Sciatic nerve (tissue), 2 donors: Measurements from ENCODE around the gene BCO2. TPM values are rescaled to one million over a fixed set of nuclear protein-coding genes. Genes with fewer than 3 reads are reported as not detected.
"Not testable (repeated sequence)": the region's sequence is repeated elsewhere in the genome, so short reads cannot be mapped to it uniquely, and the experiment has no call there.

Experiments
- ATAC-seq: fragments of 200-7000 bp; cut with Tn5 transposase; one replicate; pipeline ENCODE4 v1.9.1; 2020; ENCODE audit warnings: mild to moderate bottlenecking, moderate library complexity
- DNase-seq: peaks from one replicate; pipeline ENCODE4 v3.0.0-alpha.2; 2020; ENCODE audit warnings: low spot score
- intact Hi-C: fragments of 100-400 bp; cut with DNase I; formaldehyde crosslinking; loops from one replicate; pipeline ENCODE4 v1.14.2; 2022
- total RNA-seq: library from RNA; stranded (reverse); fragmentation: NEBNext Ultra II Directional; extraction: Animal tissue kit (Norgen Biotek cat#: 25700); gene quantifications from one replicate; pipeline ENCODE4 v1.2.1, GENCODE V29; 2021
- donor health status: DM: no; HTN: no; CAD: no.
- donor health status: DM: no; HTN: no; CAD: no.

Gene BCO2, protein sequence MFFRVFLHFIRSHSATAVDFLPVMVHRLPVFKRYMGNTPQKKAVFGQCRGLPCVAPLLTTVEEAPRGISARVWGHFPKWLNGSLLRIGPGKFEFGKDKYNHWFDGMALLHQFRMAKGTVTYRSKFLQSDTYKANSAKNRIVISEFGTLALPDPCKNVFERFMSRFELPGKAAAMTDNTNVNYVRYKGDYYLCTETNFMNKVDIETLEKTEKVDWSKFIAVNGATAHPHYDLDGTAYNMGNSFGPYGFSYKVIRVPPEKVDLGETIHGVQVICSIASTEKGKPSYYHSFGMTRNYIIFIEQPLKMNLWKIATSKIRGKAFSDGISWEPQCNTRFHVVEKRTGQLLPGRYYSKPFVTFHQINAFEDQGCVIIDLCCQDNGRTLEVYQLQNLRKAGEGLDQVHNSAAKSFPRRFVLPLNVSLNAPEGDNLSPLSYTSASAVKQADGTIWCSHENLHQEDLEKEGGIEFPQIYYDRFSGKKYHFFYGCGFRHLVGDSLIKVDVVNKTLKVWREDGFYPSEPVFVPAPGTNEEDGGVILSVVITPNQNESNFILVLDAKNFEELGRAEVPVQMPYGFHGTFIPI
- total RNA-seq: 15.6 TPM

DNA sequence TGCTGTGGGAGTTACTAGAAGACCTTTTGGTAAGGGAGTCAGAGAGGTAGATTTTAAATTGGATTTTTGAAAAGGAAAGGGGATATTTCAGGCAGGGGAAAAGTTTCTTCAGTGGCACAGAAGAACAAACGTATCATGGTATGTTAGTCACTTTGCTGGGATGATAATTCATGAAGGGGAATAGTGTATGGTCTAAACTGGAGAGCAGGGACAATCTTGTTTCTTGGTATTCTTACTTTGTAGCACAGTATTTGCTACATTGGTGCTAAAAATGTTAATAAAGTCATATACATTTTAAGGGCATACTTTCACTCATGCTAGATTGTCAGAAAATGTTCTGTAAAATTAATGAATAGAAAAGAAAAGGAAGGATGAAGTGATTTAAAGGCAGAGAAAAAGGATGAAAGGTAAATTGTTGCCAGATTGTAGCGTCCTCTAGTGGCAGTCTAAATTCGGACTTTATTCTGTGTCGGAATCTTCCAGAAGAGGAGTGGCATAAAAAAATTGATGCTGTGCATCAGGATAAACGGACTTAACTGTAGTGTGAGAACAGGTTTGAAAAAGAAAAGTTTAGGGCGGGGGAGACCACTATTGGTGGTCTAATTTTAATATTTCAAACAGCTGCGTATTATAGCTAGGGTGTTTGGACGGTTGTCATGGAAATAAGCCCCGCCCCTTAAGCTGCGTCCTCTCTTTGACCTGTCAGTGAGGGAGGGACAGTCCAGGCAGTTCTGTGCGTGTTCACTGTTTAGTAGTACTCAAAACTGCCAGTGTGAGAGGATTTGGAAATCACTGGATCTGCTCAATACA is at the start of gene BCO2:
BCO2 (plus strand) TSS at position 724 of the 810 bp plus-strand sequence. CDS start 90 bp downstream, outside the sequence.
- DNase-seq (peak; percentile 93), ATAC-seq (peak; percentile 99)
- intact Hi-C loops: no loop called here

DNA sequence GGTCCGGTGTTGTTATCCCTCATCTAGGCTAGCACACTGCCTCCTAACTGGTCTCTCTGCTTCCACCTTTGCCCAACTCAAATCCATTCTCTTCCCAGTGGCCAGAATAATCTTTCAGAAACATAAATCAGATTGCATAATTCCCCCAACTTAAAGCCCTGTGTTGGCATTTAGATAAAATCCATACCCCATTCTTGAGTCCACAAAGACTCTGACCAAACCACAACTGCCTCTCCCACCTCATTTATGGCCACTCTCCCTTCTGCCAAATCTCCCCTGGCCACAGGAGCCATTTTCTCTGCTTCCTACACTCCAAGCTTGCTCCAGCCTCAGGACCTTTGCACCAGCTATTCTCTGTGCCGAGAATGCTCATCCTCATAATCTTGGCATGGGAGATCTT is 48.3 kb upstream of the BCO2 start:
- DNase-seq (no peak), ATAC-seq (no peak)
- intact Hi-C loops: no loop called here

DNA sequence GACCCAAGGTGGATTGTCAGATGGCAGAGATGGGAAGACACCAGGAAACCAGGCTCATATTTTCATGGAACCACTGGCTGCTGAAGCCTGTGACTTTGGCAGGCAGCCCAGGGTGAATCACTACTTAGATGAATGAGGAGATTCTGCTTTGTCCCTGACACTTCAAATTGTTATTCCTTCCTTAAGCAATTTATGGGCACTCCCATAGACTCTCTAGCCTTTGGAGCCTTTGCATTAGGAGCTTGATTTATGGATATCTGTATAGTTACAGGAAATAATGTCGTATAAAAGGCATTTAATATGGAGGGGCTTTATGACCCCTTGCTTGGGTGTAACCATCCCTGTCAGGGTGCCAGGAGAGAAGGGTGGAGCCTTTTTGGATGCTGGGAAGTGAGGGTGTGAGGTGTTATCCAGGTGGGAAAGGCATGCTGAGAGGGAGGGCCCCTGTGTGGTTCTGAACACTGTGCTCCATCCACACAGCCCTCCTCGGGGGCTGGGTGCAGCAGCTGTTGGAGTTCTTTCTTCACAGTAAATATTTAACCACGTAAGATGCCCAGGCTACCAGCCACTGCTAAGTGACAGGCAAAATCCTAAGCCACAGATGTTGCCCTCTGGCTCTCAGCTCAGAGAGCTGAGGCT is 46.7 kb upstream of the BCO2 start:
- ATAC-seq: no peak

DNA sequence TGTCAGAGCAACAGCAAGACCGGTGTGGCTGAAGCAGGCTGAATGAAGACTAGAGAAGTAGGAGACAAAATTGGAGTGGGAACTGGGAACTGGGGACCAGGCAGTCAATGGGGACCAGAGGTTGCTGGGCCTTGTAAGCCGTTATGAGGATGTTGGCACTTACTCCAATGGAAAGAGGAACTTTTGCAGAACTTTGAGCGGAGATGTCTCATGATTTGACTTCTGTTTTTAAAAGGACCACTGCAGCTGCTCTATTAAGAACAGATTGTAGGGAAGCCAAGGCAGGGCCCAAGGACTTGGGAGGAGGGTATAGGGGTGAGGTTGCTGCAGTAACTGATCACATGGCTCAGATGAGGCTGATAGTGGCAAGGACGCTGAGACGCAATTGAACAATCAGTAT is 45.7 kb upstream of the BCO2 start:
- ATAC-seq: peak; percentile 76
- intact Hi-C loops: no loop called here
- no peak for DNase-seq

More for the DNA sequence above, 46.7 kb upstream of the BCO2 start:
- peak; percentile 66 for DNase-seq
- intact Hi-C loops: no loop called here

DNA sequence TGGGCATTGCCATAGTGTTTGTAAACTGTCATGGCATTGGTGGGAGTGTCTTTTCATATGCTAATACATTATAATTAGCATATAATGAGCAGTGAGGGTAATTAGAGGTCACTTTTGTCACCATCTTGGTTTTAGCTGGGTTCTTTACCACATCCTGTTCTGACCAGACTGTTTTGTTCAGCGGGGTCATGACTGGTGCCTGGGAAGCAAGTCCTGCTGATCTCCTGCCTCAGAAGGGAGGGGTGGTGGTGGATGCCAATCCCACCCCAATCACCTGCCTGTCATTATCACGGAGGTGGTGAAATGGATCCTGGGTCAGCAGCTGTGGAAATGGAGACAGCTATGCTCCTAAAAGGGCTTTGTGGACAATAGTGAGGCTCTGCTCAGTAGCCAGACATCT is 42.6 kb upstream of the BCO2 start:
- ATAC-seq (no peak), DNase-seq (no peak)
- intact Hi-C loops: no loop called here

DNA sequence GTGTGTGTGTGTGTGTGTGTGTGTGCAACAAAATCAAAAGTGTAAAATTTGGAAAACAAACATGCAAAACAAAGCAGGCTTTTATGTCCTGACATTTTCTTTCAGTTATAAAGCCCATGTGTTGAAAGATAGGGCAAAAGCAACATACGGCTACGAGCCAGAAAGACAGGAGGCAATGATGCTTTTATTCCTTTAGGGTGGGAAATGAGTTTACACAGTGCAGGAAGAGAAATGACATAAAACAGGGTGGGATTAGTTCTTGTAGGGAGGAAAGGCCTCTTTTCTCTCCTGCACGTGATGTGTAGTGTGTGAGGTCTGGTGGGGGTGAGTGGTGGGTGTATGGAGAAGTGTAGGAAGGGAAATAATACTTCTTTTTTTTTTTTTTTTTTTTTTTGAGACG is 40.8 kb upstream of the BCO2 start:
- ATAC-seq (no peak), DNase-seq (no peak)
- intact Hi-C loops: no loop called here

DNA sequence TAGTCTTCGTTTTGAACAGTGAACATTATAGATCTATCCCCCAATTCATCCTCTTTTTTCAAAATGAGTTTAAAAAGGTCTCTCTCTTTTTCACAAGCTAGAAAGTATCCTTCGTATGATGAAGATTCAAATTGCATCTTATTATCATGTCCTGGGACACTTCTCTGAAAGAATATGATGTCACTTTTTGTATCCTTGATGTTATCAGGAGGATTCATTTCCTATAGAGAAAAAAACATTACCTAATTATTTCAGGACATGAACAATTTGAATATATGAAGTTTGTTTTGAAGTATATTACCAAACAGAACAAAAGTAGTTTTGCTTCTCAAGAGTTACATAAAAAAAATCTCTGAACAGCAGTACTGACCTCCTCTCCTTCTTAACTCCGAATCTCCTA is 31.7 kb upstream of the BCO2 start:
- no peak for ATAC-seq
- no peak for DNase-seq
- intact Hi-C loops: no loop called here

DNA sequence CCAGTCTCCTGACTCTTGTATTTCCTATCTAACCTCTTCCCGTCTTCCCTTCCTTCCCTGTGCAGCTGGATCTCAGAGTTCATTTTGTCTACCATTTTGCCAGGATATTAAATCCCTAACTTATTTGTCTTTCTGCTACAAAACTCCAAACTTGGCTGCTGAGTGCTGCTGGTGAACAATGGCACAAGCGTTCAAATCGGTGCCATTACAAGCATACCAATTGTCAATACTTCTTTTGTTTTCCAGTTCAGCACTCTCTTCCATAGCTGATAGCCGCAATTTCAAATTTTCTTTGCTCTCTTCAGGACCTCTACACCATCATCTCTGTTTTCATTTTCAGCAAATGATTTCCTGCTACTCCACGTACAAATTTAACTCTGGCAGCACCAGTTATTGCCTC is 24.8 kb upstream of the BCO2 start:
- ATAC-seq (no peak), DNase-seq (no peak)
- intact Hi-C loops: no loop called here

DNA sequence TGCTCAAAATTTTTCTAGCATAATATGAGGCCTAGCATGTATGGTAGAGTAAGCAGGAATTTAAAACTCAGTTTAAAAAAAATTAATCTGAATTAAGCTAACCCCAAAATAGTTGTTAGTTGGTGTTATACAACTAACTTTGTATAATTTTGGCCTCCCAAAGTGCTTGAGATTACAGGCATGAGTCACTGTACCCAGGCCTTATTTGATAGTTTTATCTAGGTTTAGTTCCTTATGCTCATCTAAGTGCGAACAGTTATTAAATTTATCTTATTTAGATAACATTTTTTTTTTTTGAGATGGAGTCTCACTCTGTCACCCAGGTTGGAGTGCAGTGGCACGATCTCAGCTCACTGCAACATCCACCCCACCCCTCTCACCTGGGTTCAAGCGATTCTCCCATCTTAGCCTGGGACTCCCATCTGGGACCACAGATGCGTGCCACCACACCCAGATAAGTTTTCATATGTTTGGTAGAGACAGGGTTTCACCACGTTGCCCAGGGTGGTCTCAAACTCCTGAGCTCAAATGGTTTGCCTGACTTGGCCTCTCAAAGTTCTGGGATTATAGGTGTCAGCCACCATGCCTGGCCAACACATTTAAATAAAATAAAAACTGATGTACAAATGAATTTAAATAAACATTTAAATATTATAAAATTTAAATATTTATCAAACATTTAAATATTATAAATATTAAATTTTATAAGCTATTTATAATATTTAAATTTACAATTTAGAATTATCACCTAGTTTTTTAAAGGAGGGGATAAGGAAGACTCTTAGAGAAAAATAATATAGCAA is 19.0 kb upstream of the BCO2 start:
- intact Hi-C loops: no loop called here
- DNase-seq (no peak), ATAC-seq (no peak)

DNA sequence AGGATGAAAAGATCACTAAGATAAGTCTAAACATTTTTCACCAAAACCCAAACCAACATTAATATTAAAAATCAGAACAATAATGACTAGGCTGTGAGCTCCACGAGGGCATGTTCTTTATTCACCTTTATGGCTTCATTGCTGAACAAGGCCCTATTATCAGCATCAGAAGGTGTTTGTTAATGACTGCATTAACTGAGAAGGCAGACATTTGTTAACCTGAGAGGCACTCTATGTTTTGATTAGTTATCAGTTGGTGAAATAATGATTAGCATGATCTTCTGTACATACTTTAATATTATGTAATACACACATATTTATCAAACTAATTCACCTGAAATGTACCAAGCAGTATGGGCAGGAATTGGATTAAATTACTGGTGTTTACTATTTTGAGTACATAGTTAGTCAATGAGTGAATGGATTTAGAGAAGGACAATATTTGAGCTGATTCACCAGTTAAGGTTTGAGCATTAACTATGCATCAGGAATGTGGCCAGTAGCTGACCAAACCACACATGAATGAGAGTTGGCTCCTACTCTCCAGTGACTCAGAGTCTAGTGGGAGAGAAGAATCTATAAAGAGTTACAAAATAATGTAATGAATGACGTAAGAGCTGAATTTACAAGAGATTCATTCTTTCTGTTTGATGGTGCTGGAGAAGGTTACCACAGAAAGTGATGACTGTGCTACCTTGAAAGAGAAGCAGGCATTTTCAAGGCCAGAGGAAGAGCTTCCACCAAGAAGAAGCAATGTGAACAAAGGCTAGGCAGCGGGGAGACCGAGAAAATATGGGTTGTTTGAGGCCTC is 18.2 kb upstream of the BCO2 start:
- peak; percentile 42 for ATAC-seq
- DNase-seq: no peak
- intact Hi-C loops: no loop called here

DNA sequence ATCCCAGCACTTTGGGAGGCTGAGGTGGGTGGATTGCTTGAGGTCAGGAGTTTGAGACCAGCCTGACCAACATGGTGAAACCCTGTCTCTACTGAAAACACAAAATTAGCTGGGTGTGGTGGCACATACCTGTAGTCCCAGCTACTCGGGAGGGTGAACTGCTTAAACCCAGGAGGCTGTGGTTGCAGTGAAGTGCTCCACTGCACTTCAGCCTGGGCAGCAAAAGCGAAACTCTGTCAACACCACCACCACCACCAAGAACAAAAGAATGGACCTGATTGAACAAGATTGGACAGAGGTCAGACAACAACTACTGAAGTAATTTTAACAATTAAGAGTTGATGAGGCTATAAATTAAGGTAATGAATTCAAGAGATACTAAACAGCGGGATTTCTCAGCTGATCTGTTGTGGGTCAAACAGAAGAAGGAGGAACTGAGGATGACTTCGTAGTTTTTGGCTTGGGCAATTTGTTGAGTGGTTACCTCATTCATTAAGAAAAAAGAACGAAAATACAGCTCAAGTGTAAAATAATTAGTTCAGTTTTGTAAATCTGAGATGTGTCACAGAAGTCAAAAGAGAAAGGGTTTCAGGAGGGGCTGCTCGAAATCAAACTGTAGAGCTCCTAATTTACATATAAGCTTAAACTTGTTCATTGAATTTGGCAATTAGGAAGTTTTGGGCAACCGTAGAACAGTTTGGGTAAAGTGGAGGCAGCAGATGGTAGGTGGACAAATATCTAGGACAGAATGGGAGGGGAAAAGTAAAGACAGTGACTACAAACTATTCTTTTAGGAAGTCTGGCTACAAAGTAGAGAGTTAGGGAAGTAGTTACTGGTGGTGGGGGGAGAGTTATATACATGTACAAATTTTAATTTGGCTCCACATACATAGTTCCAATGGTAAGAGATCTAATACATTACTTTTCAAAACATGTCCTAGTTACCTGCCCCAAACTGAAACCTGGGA is 15.9 kb upstream of the BCO2 start:
- ATAC-seq (no peak), DNase-seq (no peak)
- intact Hi-C loops: no loop called here

DNA sequence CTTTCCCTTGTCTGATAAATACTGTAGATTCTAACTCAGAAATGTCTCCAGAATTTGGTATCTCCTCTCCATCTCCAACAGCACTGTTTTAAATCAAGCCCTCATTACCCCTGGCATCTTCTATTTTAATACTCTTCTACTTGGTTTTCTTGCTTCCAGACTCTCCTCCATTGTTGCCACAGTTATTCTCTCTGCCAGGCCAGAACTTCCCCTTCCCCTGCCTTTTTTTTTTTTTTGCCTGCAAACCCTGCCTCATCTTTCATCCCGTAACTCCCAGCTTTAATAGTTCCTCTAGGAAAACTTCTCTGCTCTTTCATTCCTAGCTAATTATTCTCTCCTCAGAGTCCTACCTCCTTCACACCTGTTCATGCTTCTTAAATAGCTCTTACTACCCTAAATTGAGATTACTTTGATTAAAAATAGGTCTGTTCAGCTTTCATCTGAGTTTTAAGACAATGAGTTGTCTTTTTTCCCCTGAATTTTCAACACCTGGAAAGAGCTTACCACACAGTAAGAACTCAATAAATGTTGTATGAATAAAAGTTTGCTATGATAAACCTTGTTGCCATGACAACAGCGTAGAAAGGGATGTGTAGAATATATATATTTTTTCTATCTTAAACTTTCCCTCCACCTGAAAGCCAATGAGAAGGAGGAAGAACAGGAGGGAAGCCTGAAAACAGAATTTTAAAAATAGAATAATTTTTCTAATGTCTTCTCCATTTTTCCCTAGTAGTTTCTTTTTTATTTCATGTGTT is 15.0 kb upstream of the BCO2 start:
- intact Hi-C loops: no loop called here
- no peak for ATAC-seq
- DNase-seq: no peak

DNA sequence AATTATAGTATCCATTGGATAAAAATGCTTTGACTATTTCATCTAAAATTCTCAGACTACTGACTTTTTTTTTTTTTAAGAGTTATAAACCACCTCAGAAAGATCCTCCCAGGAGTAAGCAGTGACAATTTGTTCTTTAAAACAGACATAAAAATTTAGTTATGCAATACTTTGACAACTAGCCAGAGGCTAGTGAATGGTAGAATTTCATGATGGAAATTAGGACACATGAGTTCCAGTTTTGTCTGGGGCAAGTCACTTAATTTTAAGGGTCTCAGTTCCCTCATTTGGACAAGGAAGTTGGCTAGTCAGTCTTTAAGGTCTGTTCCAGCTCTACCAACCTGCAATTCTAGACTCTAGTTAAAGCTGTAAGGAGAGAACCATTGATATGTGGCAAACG is 14.3 kb upstream of the BCO2 start:
- DNase-seq (no peak), ATAC-seq (peak; percentile 47)
- intact Hi-C loops: no loop called here

DNA sequence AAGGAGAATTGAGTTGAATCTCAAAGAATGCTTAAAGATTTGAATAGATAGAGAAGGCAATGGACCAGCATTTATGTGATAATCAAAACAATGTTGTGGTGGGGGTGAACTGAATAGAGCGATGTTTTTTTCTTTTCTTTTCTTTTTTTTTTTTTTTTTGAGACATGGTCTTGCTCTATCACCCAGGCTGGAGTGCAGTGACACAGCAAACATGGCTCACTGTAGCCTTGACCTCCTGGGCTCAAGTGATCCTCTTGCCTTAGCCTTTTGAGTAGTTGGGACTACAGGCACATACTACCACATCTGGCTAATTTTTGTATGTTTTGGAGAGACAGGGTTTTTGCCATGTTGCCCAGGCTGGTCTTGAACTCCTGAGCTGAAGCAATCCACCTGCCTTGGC is 13.1 kb upstream of the BCO2 start:
- intact Hi-C loops, ATAC-seq, DNase-seq: not testable (repeated sequence)

DNA sequence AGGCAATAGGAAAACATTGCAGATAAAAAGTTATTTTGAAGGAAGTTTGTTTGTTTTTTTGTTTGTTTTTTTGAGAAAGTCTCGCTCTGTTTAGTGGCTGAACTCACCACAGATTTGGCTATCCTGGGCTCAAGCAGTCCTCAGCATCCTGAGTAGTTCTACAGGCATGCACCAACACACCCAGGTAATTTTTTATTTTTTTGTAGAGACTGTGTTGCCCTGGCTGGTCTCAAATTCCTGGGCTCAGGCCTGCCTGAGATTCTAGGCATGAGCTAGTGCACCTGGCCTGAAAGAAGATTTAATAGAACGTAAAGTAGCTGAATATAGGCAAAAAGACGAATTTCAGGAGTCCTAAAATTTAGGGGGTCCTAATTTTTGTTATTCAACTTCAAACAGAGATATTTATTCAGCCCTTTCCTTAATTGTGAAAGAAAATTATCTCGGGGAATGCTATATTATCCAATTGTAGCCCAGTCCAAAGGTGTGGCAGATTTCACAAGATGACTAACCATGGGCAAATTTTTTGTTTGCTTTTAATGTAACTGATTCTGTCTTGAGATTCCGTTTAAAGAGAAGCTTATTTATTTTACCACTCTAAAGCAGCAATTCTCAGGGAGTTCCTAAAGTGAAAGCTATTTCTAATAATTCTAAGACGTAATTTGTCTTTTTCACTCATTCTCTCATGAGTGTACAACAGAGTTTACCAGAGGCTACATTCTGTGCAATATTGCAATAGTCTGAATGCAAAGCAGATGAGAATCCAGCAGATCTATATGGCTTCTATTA is 12.4 kb upstream of the BCO2 start:
- ATAC-seq: no peak
- DNase-seq: no peak
- intact Hi-C loops: no loop called here
